Measurements from ENCODE around the gene TTC7B.
"Not testable (repeated sequence)": the region's sequence is repeated elsewhere in the genome, so short reads cannot be mapped to it uniquely, and the experiment has no call there.

Gene TTC7B

GRCh38 chr14:90830931-90831701 lies 14.9 kb upstream of the TTC7B start:
- DNase-seq (ENCODE audit: low spot score), result no peak

GRCh38 chr14:90829677-90830076 lies 13.4 kb upstream of the TTC7B start:
- DNase-seq (ENCODE audit: low spot score), result no peak

- no peak for DNase-seq (ENCODE audit: low spot score)
Measured at GRCh38 chr14:90828642-90829487, 12.6 kb upstream of the TTC7B start.

GRCh38 chr14:90827919-90828610 lies 11.8 kb upstream of the TTC7B start:
- DNase-seq (ENCODE audit: low spot score), result peak; percentile 95

GRCh38 chr14:90823542-90823941 lies 7.3 kb upstream of the TTC7B start:
- DNase-seq (ENCODE audit: low spot score), result not testable (repeated sequence)

- DNase-seq (ENCODE audit: low spot score), result no peak
Measured at GRCh38 chr14:90820958-90821357, 4.7 kb upstream of the TTC7B start.

- no peak for DNase-seq (ENCODE audit: low spot score)
Measured at GRCh38 chr14:90819734-90820393, 3.6 kb upstream of the TTC7B start.

- no peak for DNase-seq (ENCODE audit: low spot score)
Measured at GRCh38 chr14:90818715-90819114, 2.5 kb upstream of the TTC7B start.

- no peak for DNase-seq (ENCODE audit: low spot score)
Measured at GRCh38 chr14:90816681-90817436, 629 bp upstream of the TTC7B start.

- DNase-seq (ENCODE audit: low spot score), result no peak
Measured at GRCh38 chr14:90815572-90815821, 733 bp downstream of the TTC7B start.

GRCh38 chr14:90814806-90815571 lies 1.2 kb downstream of the TTC7B start:
- DNase-seq (ENCODE audit: low spot score), result no peak

- DNase-seq (ENCODE audit: low spot score), result no peak
Measured at GRCh38 chr14:90813442-90813841, 2.8 kb downstream of the TTC7B start.

- DNase-seq (ENCODE audit: low spot score), result no peak
Measured at GRCh38 chr14:90812109-90812508, 4.1 kb downstream of the TTC7B start.

GRCh38 chr14:90811641-90812040 lies 4.6 kb downstream of the TTC7B start:
- no peak for DNase-seq (ENCODE audit: low spot score)

- DNase-seq (ENCODE audit: low spot score), result peak; percentile 69
Measured at GRCh38 chr14:90810806-90811205, 5.4 kb downstream of the TTC7B start.

GRCh38 chr14:90809530-90810312 lies 6.5 kb downstream of the TTC7B start:
- DNase-seq (ENCODE audit: low spot score), result peak; percentile 83

GRCh38 chr14:90808759-90809529 lies 7.3 kb downstream of the TTC7B start:
- no peak for DNase-seq (ENCODE audit: low spot score)

GRCh38 chr14:90807060-90807459 lies 9.2 kb downstream of the TTC7B start:
- no peak for DNase-seq (ENCODE audit: low spot score)
